MM.1S (cell line): ENCODE data around the gene GPR150.

Experiments used
- DNase-seq: peaks from one replicate; pipeline ENCODE4 v3.0.0-alpha.2; 2015
- H2AFZ ChIP-seq: fragments of 300-600 bp; sonication (generic); 2 replicates; pipeline ENCODE4 v1.6.0; 2016; ENCODE audit warnings: antibody characterized with exemption, low read length
- H3F3A ChIP-seq: fragments of 300-600 bp; sonication (generic); 2 replicates; pipeline ENCODE4 v1.6.1; 2016; ENCODE audit warnings: mild to moderate bottlenecking, antibody characterized with exemption, low read length, moderate library complexity, mixed read lengths; ENCODE audit not compliant: insufficient read depth
- H3K27ac ChIP-seq: fragments of 300-600 bp; sonication (generic); 2 replicates; pipeline ENCODE4 v1.5.1; 2016; ENCODE audit warnings: mild to moderate bottlenecking, low read length
- H3K27me3 ChIP-seq: fragments of 300-600 bp; sonication (generic); replicated peaks from 2 replicates; pipeline ENCODE4 v1.6.0; 2016; ENCODE audit warnings: low read length; ENCODE audit not compliant: insufficient read depth
- H3K36me3 ChIP-seq: fragments of 300-600 bp; sonication (generic); replicated peaks from 2 replicates; pipeline ENCODE4 v1.6.1; 2016; ENCODE audit warnings: mild to moderate bottlenecking, low read length, mixed read lengths; ENCODE audit not compliant: insufficient read depth
- H3K4me1 ChIP-seq: fragments of 300-600 bp; sonication (generic); 2 replicates; pipeline ENCODE4 v1.6.1; 2016; ENCODE audit warnings: low read length, mixed read lengths
- H3K4me2 ChIP-seq: fragments of 300-600 bp; sonication (generic); 2 replicates; pipeline ENCODE4 v1.6.0; 2016; ENCODE audit warnings: low read depth, low read length
- H3K4me3 ChIP-seq: fragments of 300-600 bp; sonication (generic); 2 replicates; pipeline ENCODE4 v1.5.1; 2016; ENCODE audit warnings: low read length, mixed read lengths
- H3K79me2 ChIP-seq: fragments of 300-600 bp; sonication (generic); 2 replicates; pipeline ENCODE4 v1.6.1; 2016; ENCODE audit warnings: mixed run types, low read length, mixed read lengths
- H3K9ac ChIP-seq: fragments of 300-600 bp; sonication (generic); 2 replicates; pipeline ENCODE4 v1.6.1; 2016; ENCODE audit warnings: low read length, mixed read lengths
- H3K9me2 ChIP-seq: fragments of 300-600 bp; sonication (generic); replicated peaks from 2 replicates; pipeline ENCODE4 v1.6.1; 2016; ENCODE audit warnings: mild to moderate bottlenecking, low read length, mixed read lengths; ENCODE audit not compliant: insufficient read depth
- H3K9me3 ChIP-seq: fragments of 300-600 bp; sonication (generic); replicated peaks from 2 replicates; pipeline ENCODE4 v1.6.1; 2016; ENCODE audit warnings: mild to moderate bottlenecking, low read length, mixed read lengths; ENCODE audit not compliant: insufficient read depth
- H4K20me1 ChIP-seq: fragments of 300-600 bp; sonication (generic); 2 replicates; pipeline ENCODE4 v1.6.1; 2016; ENCODE audit warnings: mild to moderate bottlenecking, low read length, moderate library complexity, mixed read lengths; ENCODE audit not compliant: insufficient read depth
- EZH2 ChIP-seq: fragments of 300-600 bp; sonication (generic); optimal IDR thresholded peaks from 2 replicates; pipeline ENCODE3; 2017; ENCODE audit warnings: low read depth, mild to moderate bottlenecking, antibody characterized with exemption, low read length, mixed read lengths
- EZH2phosphoT487 ChIP-seq: fragments of 300-600 bp; sonication (generic); IDR thresholded peaks from 2 replicates; pipeline ENCODE4 v1.6.1; 2018; ENCODE audit warnings: antibody characterized with exemption, low read length
- TF ChIP-seq, protein P1 (sequence below): fragments of 300-600 bp; sonication (generic); IDR thresholded peaks from 2 replicates; pipeline ENCODE4 v1.5.1; 2016; ENCODE audit warnings: antibody characterized with exemption, low read length, mixed read lengths

GPR150 gene

DNA sequence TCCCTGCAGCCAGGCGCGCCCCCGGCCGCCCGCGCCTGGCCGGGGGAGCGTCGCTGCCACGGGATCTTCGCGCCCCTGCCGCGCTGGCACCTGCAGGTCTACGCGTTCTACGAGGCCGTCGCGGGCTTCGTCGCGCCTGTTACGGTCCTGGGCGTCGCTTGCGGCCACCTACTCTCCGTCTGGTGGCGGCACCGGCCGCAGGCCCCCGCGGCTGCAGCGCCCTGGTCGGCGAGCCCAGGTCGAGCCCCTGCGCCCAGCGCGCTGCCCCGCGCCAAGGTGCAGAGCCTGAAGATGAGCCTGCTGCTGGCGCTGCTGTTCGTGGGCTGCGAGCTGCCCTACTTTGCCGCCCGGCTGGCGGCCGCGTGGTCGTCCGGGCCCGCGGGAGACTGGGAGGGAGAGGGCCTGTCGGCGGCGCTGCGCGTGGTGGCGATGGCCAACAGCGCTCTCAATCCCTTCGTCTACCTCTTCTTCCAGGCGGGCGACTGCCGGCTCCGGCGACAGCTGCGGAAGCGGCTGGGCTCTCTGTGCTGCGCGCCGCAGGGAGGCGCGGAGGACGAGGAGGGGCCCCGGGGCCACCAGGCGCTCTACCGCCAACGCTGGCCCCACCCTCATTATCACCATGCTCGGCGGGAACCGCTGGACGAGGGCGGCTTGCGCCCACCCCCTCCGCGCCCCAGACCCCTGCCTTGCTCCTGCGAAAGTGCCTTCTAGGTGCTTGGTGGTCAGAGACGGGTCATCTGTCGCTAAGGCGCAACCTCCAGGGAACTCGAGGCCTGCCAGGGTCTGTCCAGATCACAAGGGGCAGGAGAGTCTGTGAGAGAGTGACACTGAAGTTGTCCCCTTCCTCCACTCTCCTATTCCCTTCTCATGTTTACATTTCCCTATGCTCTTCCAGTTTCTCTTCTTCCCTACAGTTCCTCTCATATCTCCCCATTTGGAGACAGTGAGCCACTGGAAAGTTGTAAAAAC, 1.3 kb downstream of the GPR150 start:
- Histone ChIP-seq H3K9me2 (no peaks in the 10 kb centered on the region), H3K79me2 (no peaks in the 10 kb centered on the region), H2AFZ (peak overlapping the region; percentile 53), H3K27ac (no peak overlapping the region), H3K27me3 (no peaks in the 10 kb centered on the region), H3K9ac (peak overlapping the region; percentile 18; the same call in 1 of the 2 replicates), H3K4me1 (peaks cover 13% of the 10 kb centered on the region), H3K36me3 (no peaks in the 10 kb centered on the region), H3K9me3 (no peaks in the 10 kb centered on the region), H3F3A (no peaks in the 10 kb centered on the region), H3K4me3 (peak overlapping the region; percentile 56), H3K4me2 (peak overlapping the region; percentile 76), H4K20me1 (no peaks in the 10 kb centered on the region)
- no peak for TF ChIP-seq EZH2phosphoT487
- TF ChIP-seq, protein P1, sequence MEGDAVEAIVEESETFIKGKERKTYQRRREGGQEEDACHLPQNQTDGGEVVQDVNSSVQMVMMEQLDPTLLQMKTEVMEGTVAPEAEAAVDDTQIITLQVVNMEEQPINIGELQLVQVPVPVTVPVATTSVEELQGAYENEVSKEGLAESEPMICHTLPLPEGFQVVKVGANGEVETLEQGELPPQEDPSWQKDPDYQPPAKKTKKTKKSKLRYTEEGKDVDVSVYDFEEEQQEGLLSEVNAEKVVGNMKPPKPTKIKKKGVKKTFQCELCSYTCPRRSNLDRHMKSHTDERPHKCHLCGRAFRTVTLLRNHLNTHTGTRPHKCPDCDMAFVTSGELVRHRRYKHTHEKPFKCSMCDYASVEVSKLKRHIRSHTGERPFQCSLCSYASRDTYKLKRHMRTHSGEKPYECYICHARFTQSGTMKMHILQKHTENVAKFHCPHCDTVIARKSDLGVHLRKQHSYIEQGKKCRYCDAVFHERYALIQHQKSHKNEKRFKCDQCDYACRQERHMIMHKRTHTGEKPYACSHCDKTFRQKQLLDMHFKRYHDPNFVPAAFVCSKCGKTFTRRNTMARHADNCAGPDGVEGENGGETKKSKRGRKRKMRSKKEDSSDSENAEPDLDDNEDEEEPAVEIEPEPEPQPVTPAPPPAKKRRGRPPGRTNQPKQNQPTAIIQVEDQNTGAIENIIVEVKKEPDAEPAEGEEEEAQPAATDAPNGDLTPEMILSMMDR = no peak
- no peak for DNase-seq

DNA sequence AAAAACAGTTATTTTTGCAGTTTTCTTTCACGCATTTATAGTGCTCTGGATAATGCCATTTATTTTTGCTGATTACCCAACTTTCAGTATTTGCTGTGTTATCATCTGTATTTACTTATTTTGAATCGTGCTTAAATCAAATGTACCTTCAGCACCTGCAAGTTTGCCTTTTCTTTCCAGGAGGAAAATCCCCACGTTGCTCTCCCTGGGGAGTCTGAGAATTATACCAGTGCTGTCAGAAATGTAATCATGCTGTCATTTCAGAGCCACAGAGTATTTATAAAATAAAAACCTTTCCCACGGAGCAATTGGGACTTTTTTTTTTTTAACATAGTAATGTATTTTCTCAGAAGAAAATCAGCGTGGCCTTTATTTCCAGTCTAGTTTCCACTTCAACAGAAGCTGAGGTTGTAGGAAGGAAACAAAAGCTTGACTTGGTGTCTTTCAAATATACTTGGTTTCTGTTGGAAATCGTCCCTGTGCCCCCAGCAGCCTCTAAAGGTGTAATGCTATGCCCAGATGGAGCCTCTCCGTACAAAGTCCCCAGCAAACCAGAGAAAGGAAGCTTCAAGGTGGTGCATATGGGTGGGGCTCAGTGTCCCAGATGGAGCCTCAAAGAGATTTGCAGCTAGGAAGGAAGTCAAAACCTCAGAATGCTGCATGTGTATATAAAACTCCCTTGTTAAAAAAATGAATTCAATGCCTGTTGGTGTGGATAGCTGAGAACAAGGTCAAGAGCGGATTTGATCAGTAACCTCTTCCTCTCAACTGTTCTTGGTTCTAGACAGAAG, 2.1 kb downstream of the GPR150 start:
- no peaks in the 10 kb centered on the region for H3K36me3 ChIP-seq
- TF ChIP-seq, protein P1 = no peak
- TF ChIP-seq EZH2phosphoT487 (no peak), EZH2 (no peak)
- H3K9me3 ChIP-seq = no peaks in the 10 kb centered on the region
- H3K79me2 ChIP-seq = no peaks in the 10 kb centered on the region
- H3K4me3 ChIP-seq = peak overlapping the region; percentile 56; the same call in 1 of the 2 replicates
- H3F3A ChIP-seq = no peaks in the 10 kb centered on the region
- H3K9me2 ChIP-seq = no peaks in the 10 kb centered on the region
- peaks cover 13% of the 10 kb centered on the region for H3K4me1 ChIP-seq
- H3K27me3 ChIP-seq = no peaks in the 10 kb centered on the region
- peak overlapping the region; percentile 76; the same call in 1 of the 2 replicates for H3K4me2 ChIP-seq
- no peak overlapping the region for H2AFZ ChIP-seq
- H4K20me1 ChIP-seq = no peaks in the 10 kb centered on the region
- DNase-seq = no peak
- H3K27ac ChIP-seq = no peak overlapping the region
- H3K9ac ChIP-seq = no peak overlapping the region

DNA sequence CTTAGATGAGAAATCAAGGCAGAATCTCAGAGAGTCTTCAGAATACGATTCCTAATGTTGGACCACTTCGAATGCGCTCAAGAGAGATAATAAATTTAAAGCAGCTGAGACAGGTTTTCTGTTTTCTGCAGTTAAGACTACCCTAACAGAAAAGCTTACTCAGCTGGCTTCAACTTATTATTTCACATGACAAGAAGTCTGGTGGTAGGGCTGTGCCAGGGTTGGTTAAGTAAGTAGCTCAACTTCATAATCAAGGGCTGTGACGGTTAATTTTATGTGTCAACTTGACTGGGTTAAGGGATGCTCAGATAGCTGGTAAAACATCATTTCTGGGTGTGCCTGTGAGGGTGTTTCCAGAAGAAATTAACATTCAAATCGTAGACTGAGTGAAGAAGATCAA, 3.8 kb downstream of the GPR150 start:
- H3K4me1 ChIP-seq = peaks cover 13% of the 10 kb centered on the region
- no peaks in the 10 kb centered on the region for H3K27me3 ChIP-seq
- H3K9ac ChIP-seq = no peak overlapping the region

More for the DNA sequence above, 3.8 kb downstream of the GPR150 start:
- TF ChIP-seq, protein P1 = no peak
- TF ChIP-seq EZH2 (no peak), EZH2phosphoT487 (no peak)
- Histone ChIP-seq H3K27ac (no peak overlapping the region), H2AFZ (no peak overlapping the region), H3K4me2 (no peak overlapping the region), H4K20me1 (no peaks in the 10 kb centered on the region), H3K9me2 (no peaks in the 10 kb centered on the region), H3K9me3 (no peaks in the 10 kb centered on the region), H3K79me2 (no peaks in the 10 kb centered on the region), H3K36me3 (no peaks in the 10 kb centered on the region), H3K4me3 (no peak overlapping the region), H3F3A (no peaks in the 10 kb centered on the region)
- no peak for DNase-seq
